Panc1 (cell line): ENCODE measurements around the gene FARP1. TPM values are rescaled to one million over a fixed set of nuclear protein-coding genes. Genes with fewer than 3 reads are reported as not detected.

Experiments
- ATAC-seq: fragments of 200-7000 bp; cut with Tn5 transposase; 2 replicates; pipeline ENCODE4 v1.9.1; 2020; ENCODE audit warnings: mild to moderate bottlenecking, moderate library complexity
- BruUV-seq: library from RNA; stranded (reverse); fragments of 400-500 nt; replicated peaks from 2 replicates; lab custom pipeline; 2021; lab: Mats Ljungman, UMichigan
- CTCF ChIA-PET: fragments of 300-600 bp; sonication (Branson Sonifier 250); formaldehyde crosslinking; loops from one replicate; lab custom pipeline; 2022; ENCODE audit warnings: antibody characterized with exemption; lab: Charles Lee
- POLR2A ChIA-PET: fragments of 300-600 bp; sonication (Branson Sonifier 250); formaldehyde crosslinking; loops from one replicate; lab custom pipeline; 2022; ENCODE audit warnings: antibody characterized with exemption; lab: Charles Lee
- DNase-seq: peaks from one replicate; pipeline ENCODE4 v3.0.0-alpha.2; 2010; ENCODE audit warnings: low read depth, low spot score
- H3K27ac ChIP-seq: 2 replicates; pipeline ENCODE4 v1.5.1; 2011; ENCODE audit warnings: mild to moderate bottlenecking, low read length, inconsistent platforms
- H3K27me3 ChIP-seq: fragments of 200-500 bp; sonication (Bioruptor generic); 2 replicates; pipeline ENCODE4 v1.6.0; 2014; ENCODE audit warnings: low read length, inconsistent platforms; ENCODE audit not compliant: control insufficient read depth, insufficient read depth
- H3K36me3 ChIP-seq: fragments of 200-500 bp; sonication (Bioruptor generic); 2 replicates; pipeline ENCODE4 v1.5.1; 2014; ENCODE audit warnings: inconsistent platforms, mild to moderate bottlenecking, low read length, moderate library complexity; ENCODE audit not compliant: control insufficient read depth, insufficient read depth
- H3K4me1 ChIP-seq: 2 replicates; pipeline ENCODE4 v1.5.1; 2011; ENCODE audit warnings: inconsistent platforms, mild to moderate bottlenecking, low read length, moderate library complexity; ENCODE audit not compliant: control insufficient read depth, insufficient read depth
- H3K4me3 ChIP-seq, 2 experiments: 2 replicates each; pipeline ENCODE4 v1.5.1; 2011 to 2012; ENCODE audit warnings: low read depth in 2 of 2, low read length in 2 of 2, mild to moderate bottlenecking in 2 of 2, inconsistent platforms in 1 of 2, moderate library complexity in 1 of 2
- H3K9me3 ChIP-seq: fragments of 200-500 bp; sonication (Bioruptor generic); 2 replicates; pipeline ENCODE4 v1.5.1; 2014; ENCODE audit warnings: low read depth, mild to moderate bottlenecking, inconsistent platforms, low read length, moderate library complexity; ENCODE audit not compliant: control insufficient read depth, insufficient read depth
- POLR2AphosphoS5 ChIP-seq: IDR thresholded peaks from 2 replicates; pipeline ENCODE4 v1.6.1; 2012; ENCODE audit warnings: mild to moderate bottlenecking, low read depth, low read length, moderate library complexity
- SIN3A ChIP-seq: IDR thresholded peaks from 2 replicates; pipeline ENCODE4 v1.6.1; 2012; ENCODE audit warnings: low read depth, mild to moderate bottlenecking, low read length, moderate library complexity, borderline replicate concordance; ENCODE audit not compliant: insufficient read depth
- TCF7L2 ChIP-seq: IDR thresholded peaks from 2 replicates; pipeline ENCODE4 v1.6.1; 2011; ENCODE audit warnings: mild to moderate bottlenecking, low read depth, low read length, inconsistent platforms
- in situ Hi-C: cut with HindIII; loops from 2 replicates; pipeline ENCODE4 v1.10.0; 2016; ENCODE audit warnings: low sequenced_read_pairs, low pct_unique_long_range_greater_than_20kb
- intact Hi-C: fragments of 100-400 bp; cut with micrococcal nuclease; formaldehyde crosslinking; loops from one replicate; pipeline ENCODE4 v1.10.0; 2022; ENCODE audit not compliant: unreplicated experiment
- total RNA-seq: library from RNA; stranded (reverse); gene quantifications from one replicate; pipeline ENCODE4 v1.2.1, GENCODE V29; 2021; ENCODE audit not compliant: unreplicated experiment
- TF ChIP-seq, protein P1 (sequence below), 2 experiments: IDR thresholded peaks; 2 replicates each; pipeline ENCODE4 v1.6.1; 2011 to 2012; ENCODE audit warnings: low read depth in 2 of 2, control low read depth in 1 of 2, low read length in 1 of 2, mild to moderate bottlenecking in 1 of 2, moderate library complexity in 1 of 2; ENCODE audit not compliant: insufficient read depth in 1 of 2
- TF ChIP-seq, protein P2 (sequence below): fragments of 450-650 bp; IDR thresholded peaks from 2 replicates; pipeline ENCODE4 v1.5.1; 2017; ENCODE audit warnings: mild to moderate bottlenecking

Gene FARP1
- total RNA-seq, 1 experiment from 2014 or later: 61.9 TPM

DNA sequence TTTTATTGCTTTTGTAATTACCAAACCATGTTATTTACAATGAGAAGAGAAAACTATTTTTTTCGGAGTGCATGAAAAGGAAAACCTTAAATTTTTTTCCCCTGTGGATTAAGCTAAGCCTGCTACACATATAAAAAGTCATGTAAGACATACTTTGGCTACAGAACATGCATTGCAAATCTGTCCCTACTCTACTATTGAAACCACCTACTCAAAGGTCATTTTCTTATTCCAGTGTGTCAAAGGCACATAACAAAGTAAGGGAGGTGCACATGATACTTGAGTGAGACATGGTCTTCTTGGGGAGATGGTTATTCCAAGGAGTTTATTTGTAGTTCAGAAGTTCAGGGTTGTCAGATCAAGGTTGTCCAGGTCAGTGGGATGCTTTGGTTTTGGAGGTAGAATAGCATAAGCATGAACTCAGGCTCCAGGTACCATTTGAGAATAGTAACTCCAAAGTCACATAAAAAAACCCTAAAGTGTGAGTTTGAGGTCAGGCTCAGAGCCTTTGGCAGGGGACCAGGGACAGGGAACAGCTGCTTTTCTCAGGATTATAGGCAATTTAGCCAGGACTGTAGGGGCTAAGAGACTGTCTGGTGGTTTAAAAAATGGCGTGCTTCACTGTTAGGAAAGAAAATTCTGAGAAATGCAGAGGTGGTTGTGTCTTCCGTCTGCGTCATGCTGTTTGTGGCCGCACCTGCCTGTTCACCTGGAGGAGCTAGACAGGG lies 15.4 kb downstream of the FARP1 start:
- in situ Hi-C loops (no loop called here), intact Hi-C loops (no loop called here)
- no TSS peak for BruUV-seq
- POLR2A ChIA-PET: no interaction called here
- Histone ChIP-seq H3K4me3 (no peak overlapping the region), H3K27ac (no peak overlapping the region), H3K4me1 (no peaks in the 10 kb centered on the region; the same call in none of the 2 replicates), H3K9me3 (no peaks in the 10 kb centered on the region), H3K27me3 (no peaks in the 10 kb centered on the region), H3K36me3 (no peaks in the 10 kb centered on the region)
- CTCF ChIA-PET: interaction anchor here (0.6 kb wide), 2 partner anchors 129 to 289 kb away, joined by 3 to 8 read pairs; no protein-coding TSS in a partner anchor
- TF ChIP-seq TCF7L2 (no peak), SIN3A (no peak), POLR2AphosphoS5 (no peak)
- TF ChIP-seq, protein P1, sequence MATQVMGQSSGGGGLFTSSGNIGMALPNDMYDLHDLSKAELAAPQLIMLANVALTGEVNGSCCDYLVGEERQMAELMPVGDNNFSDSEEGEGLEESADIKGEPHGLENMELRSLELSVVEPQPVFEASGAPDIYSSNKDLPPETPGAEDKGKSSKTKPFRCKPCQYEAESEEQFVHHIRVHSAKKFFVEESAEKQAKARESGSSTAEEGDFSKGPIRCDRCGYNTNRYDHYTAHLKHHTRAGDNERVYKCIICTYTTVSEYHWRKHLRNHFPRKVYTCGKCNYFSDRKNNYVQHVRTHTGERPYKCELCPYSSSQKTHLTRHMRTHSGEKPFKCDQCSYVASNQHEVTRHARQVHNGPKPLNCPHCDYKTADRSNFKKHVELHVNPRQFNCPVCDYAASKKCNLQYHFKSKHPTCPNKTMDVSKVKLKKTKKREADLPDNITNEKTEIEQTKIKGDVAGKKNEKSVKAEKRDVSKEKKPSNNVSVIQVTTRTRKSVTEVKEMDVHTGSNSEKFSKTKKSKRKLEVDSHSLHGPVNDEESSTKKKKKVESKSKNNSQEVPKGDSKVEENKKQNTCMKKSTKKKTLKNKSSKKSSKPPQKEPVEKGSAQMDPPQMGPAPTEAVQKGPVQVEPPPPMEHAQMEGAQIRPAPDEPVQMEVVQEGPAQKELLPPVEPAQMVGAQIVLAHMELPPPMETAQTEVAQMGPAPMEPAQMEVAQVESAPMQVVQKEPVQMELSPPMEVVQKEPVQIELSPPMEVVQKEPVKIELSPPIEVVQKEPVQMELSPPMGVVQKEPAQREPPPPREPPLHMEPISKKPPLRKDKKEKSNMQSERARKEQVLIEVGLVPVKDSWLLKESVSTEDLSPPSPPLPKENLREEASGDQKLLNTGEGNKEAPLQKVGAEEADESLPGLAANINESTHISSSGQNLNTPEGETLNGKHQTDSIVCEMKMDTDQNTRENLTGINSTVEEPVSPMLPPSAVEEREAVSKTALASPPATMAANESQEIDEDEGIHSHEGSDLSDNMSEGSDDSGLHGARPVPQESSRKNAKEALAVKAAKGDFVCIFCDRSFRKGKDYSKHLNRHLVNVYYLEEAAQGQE (IDR thresholded peaks at IDR 0.05; ENCODE audit: insufficient read depth in 1 of 2, low read depth in 2 of 2, low read length in 1 of 2): no peak
- TF ChIP-seq, protein P2, sequence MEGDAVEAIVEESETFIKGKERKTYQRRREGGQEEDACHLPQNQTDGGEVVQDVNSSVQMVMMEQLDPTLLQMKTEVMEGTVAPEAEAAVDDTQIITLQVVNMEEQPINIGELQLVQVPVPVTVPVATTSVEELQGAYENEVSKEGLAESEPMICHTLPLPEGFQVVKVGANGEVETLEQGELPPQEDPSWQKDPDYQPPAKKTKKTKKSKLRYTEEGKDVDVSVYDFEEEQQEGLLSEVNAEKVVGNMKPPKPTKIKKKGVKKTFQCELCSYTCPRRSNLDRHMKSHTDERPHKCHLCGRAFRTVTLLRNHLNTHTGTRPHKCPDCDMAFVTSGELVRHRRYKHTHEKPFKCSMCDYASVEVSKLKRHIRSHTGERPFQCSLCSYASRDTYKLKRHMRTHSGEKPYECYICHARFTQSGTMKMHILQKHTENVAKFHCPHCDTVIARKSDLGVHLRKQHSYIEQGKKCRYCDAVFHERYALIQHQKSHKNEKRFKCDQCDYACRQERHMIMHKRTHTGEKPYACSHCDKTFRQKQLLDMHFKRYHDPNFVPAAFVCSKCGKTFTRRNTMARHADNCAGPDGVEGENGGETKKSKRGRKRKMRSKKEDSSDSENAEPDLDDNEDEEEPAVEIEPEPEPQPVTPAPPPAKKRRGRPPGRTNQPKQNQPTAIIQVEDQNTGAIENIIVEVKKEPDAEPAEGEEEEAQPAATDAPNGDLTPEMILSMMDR: no peak
- DNase-seq (no peak), ATAC-seq (no peak)

DNA sequence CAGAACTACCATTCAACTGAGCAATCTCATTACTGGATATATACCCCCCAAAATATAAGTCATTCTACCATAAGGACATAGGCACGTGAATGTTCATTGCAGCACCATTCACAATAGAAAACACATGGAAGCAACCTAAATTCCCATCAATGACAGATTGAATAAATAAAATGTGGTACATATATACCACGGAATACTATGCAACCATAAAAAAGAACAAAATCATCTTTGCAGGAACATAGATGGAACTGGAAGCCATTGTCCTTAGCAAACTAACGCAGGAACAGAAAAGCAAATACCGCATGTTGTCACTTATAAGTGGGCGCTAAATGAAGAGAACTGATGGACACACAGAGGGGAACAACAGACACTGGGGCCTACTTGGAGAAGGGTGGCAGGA lies 20.0 kb downstream of the FARP1 start:
- no peak overlapping the region for H3K4me3 ChIP-seq
- no peaks in the 10 kb centered on the region for H3K27me3 ChIP-seq
- H3K36me3 ChIP-seq: no peaks in the 10 kb centered on the region
- no peaks in the 10 kb centered on the region; the same call in 1 of the 2 replicates for H3K4me1 ChIP-seq
- TF ChIP-seq, protein P1 (IDR thresholded peaks at IDR 0.05; ENCODE audit: insufficient read depth in 1 of 2, low read depth in 2 of 2, low read length in 1 of 2): no peak
- TF ChIP-seq SIN3A: no peak
- in situ Hi-C loops: no loop called here
- POLR2A ChIA-PET: no interaction called here
- intact Hi-C loops: no loop called here
- no peak overlapping the region for H3K27ac ChIP-seq
- H3K9me3 ChIP-seq: no peaks in the 10 kb centered on the region
- CTCF ChIA-PET: no interaction called here
- no TSS peak for BruUV-seq
- ATAC-seq (no peak), DNase-seq (no peak)
